ENCODE data around the gene CCKAR. TPM values are rescaled to one million over a fixed set of nuclear protein-coding genes. Genes with fewer than 3 reads are reported as not detected.
A peak's percentile ranks its signal among the peaks of the same experiment; 100 is the strongest.

Gene CCKAR
- polyA plus RNA-seq, 1 donor (not counting 4 experiments of a cell fraction or from before 2014, with no cell fraction given) = not detected

GRCh38 chr4:26459756-26460530, 30.3 kb downstream of the CCKAR start:
- no peak for FAIRE-seq
- no peak for DNase-seq (ENCODE audit: low read depth, low spot score)
- Histone ChIP-seq H3K9ac (ENCODE audit: control insufficient read depth, extremely low read depth, insufficient read depth, low read length) (no peak overlapping the region), H3K9me3 (ENCODE audit: control insufficient read depth, low read depth, low read length) (no peaks in the 10 kb centered on the region), H3K4me2 (ENCODE audit: control insufficient read depth, extremely low read depth, insufficient read depth, low read depth, low read length) (no peak overlapping the region), H2AFZ (ENCODE audit: control insufficient read depth, low read length) (no peak overlapping the region), H3K27me3 (ENCODE audit: control insufficient read depth, extremely low read depth, insufficient read depth, low read length) (no peaks in the 10 kb centered on the region), H3K36me3 (ENCODE audit: control insufficient read depth in 2 of 2, extremely low read depth in 1 of 2, insufficient read depth in 2 of 2, low read length in 2 of 2) (no peaks in the 10 kb centered on the region), H4K20me1 (ENCODE audit: control insufficient read depth, extremely low read depth, insufficient read depth, low read length) (no peaks in the 10 kb centered on the region), H3K4me3 (ENCODE audit: control insufficient read depth in 2 of 3, extremely low read depth in 1 of 3, insufficient read depth in 2 of 3, low read depth in 1 of 3, low read length in 3 of 3) (no peak overlapping the region), H3K27ac (ENCODE audit: control insufficient read depth, insufficient read depth, low read length) (no peak overlapping the region), H3K9me1 (ENCODE audit: control insufficient read depth, extremely low read depth, insufficient read depth, low read length) (peaks cover 3% of the 10 kb centered on the region), H3K79me2 (ENCODE audit: control insufficient read depth, insufficient read depth, low read length) (no peaks in the 10 kb centered on the region), H3K4me1 (ENCODE audit: control insufficient read depth, extremely low read depth, insufficient read depth, low read length) (no peaks in the 10 kb centered on the region)
- no peak for TF ChIP-seq EZH2 (IDR thresholded peaks at IDR 0.05; ENCODE audit: low read length)
- TF ChIP-seq CTCF (optimal IDR thresholded peaks at IDR 0.05 in 1 of 3, IDR thresholded peaks at IDR 0.05 in 1 of 3, conservative IDR thresholded peaks at IDR 0.05 in 1 of 3; ENCODE audit: extremely low read depth in 1 of 3, insufficient read depth in 2 of 3, low read length in 3 of 3) = no peak
- dilution Hi-C loops (cut with MboI; ENCODE audit: extremely low pct_ligation_motif_present, low sequenced_read_pairs) = no loop called here

- peak; percentile 41 for FAIRE-seq
These were observed 31.1 kb downstream of the CCKAR start for GRCh38 chr4:26459054-26459755.

More at GRCh38 chr4:26459054-26459755, 31.1 kb downstream of the CCKAR start:
- Histone ChIP-seq H3K9me3 (ENCODE audit: control insufficient read depth, low read depth, low read length) (no peaks in the 10 kb centered on the region), H3K4me3 (ENCODE audit: control insufficient read depth in 2 of 3, extremely low read depth in 1 of 3, insufficient read depth in 2 of 3, low read depth in 1 of 3, low read length in 3 of 3) (peak overlapping the region in 1 of 3 experiments; percentile 35), H3K9ac (ENCODE audit: control insufficient read depth, extremely low read depth, insufficient read depth, low read length) (no peak overlapping the region), H3K4me2 (ENCODE audit: control insufficient read depth, extremely low read depth, insufficient read depth, low read depth, low read length) (peak overlapping the region; percentile 54), H3K27ac (ENCODE audit: control insufficient read depth, insufficient read depth, low read length) (no peak overlapping the region), H3K4me1 (ENCODE audit: control insufficient read depth, extremely low read depth, insufficient read depth, low read length) (no peaks in the 10 kb centered on the region), H3K36me3 (ENCODE audit: control insufficient read depth in 2 of 2, extremely low read depth in 1 of 2, insufficient read depth in 2 of 2, low read length in 2 of 2) (no peaks in the 10 kb centered on the region), H3K79me2 (ENCODE audit: control insufficient read depth, insufficient read depth, low read length) (no peaks in the 10 kb centered on the region), H4K20me1 (ENCODE audit: control insufficient read depth, extremely low read depth, insufficient read depth, low read length) (no peaks in the 10 kb centered on the region), H3K27me3 (ENCODE audit: control insufficient read depth, extremely low read depth, insufficient read depth, low read length) (no peaks in the 10 kb centered on the region), H3K9me1 (ENCODE audit: control insufficient read depth, extremely low read depth, insufficient read depth, low read length) (peaks cover 3% of the 10 kb centered on the region), H2AFZ (ENCODE audit: control insufficient read depth, low read length) (peak overlapping the region; percentile 49)
- no peak for TF ChIP-seq EZH2 (IDR thresholded peaks at IDR 0.05; ENCODE audit: low read length)
- TF ChIP-seq CTCF (optimal IDR thresholded peaks at IDR 0.05 in 1 of 3, IDR thresholded peaks at IDR 0.05 in 1 of 3, conservative IDR thresholded peaks at IDR 0.05 in 1 of 3; ENCODE audit: extremely low read depth in 1 of 3, insufficient read depth in 2 of 3, low read length in 3 of 3) = peak; percentile 42 to 59 (median 56)
- DNase-seq (ENCODE audit: low read depth, low spot score) = peak; percentile 25
- dilution Hi-C loops (cut with MboI; ENCODE audit: extremely low pct_ligation_motif_present, low sequenced_read_pairs) = no loop called here
